WTC11 (cell line): ENCODE data around the gene ZNF57.

Source experiments
- ARID4B ChIP-seq: sonication (generic); formaldehyde crosslinking; IDR thresholded peaks from 2 replicates; pipeline ENCODE4 v1.8.0; 2023; ENCODE audit warnings: missing genetic modification reagents, mild to moderate bottlenecking, borderline replicate concordance
- FOXK1 ChIP-seq: sonication (generic); formaldehyde crosslinking; IDR thresholded peaks from 2 replicates; pipeline ENCODE4 v1.8.0; 2022; ENCODE audit warnings: mild to moderate bottlenecking, moderate library complexity, missing genetic modification reagents
- SP1 ChIP-seq: sonication (generic); formaldehyde crosslinking; conservative IDR thresholded peaks from 2 replicates; pipeline ENCODE4 v1.8.1; 2022; ENCODE audit warnings: missing genetic modification reagents
- ZBTB43 ChIP-seq: sonication (generic); formaldehyde crosslinking; IDR thresholded peaks from 2 replicates; pipeline ENCODE4 v1.8.1; 2023; ENCODE audit warnings: mild to moderate bottlenecking, missing genetic modification reagents

GRCh38 chr19:2863816-2864215 is 36.9 kb upstream of the ZNF57 start:
- no peak for TF ChIP-seq ARID4B (CRISPR knock-in tag)
- TF ChIP-seq FOXK1 (CRISPR knock-in tag): no peak
- no peak for TF ChIP-seq SP1 (CRISPR knock-in tag)
- no peak for TF ChIP-seq ZBTB43 (CRISPR knock-in tag)
